Medulla oblongata (tissue), 1 donor: ENCODE results near the gene DESI1.
"Not testable (repeated sequence)": the region's sequence is repeated elsewhere in the genome, so short reads cannot be mapped to it uniquely, and the experiment has no call there.

Experiments used
- DNase-seq: peaks from one replicate; pipeline ENCODE4 v3.0.0-alpha.2; 2015; ENCODE audit errors: extremely low spot score

Gene DESI1

DNA sequence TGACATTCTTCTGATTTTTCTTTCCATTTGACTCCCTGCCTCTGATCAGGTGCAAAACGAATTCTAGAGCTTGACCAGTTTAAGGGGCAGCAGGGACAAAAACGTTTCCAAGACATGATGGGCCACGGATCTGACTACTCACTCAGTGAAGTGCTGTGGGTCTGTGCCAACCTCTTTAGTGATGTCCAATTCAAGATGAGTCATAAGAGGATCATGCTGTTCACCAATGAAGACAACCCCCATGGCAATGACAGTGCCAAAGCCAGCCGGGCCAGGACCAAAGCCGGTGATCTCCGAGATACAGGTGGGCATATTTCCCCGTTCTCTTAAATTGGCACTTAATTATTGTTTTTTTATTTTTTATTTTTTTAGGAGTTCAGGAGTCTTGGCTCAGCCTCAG lies 15.6 kb upstream of the DESI1 start:
- peak; percentile 12 for DNase-seq

DNA sequence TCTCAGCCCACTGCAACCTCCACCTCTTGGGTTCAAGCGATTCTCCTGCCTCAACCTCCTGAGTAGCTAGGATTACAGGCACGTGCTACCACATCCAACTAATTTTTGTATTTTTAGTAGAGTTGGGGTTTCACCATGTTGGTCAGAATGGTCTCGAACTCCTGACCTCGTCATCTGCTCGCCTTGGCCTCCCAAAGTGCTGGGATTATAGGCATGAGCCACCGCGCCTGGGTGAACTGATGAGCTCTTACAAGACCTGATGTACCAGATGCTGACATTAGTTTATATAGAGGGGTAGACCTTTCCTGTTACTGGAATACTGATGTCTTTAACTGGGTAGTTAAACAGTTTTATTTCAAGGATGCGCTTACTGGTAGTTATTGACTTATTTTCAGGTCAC lies 13.8 kb upstream of the DESI1 start:
- DNase-seq = not testable (repeated sequence)

DNA sequence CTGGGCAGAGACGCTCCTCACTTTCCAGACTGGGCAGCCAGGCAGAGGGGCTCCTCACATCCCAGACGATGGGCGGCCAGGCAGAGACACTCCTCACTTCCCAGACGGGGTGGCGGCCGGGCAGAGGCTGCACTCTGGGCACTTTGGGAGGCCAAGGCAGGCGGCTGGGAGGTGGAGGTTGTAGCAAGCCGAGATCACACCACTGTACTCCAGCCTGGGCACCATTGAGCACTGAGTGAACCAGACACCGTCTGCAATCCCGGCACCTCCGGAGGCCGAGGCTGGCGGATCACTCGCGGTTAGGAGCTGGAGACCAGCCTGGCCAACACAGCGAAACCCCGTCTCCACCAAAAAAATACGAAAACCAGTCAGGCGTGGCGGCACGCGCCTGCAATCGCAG lies 10.8 kb upstream of the DESI1 start:
- not testable (repeated sequence) for DNase-seq

DNA sequence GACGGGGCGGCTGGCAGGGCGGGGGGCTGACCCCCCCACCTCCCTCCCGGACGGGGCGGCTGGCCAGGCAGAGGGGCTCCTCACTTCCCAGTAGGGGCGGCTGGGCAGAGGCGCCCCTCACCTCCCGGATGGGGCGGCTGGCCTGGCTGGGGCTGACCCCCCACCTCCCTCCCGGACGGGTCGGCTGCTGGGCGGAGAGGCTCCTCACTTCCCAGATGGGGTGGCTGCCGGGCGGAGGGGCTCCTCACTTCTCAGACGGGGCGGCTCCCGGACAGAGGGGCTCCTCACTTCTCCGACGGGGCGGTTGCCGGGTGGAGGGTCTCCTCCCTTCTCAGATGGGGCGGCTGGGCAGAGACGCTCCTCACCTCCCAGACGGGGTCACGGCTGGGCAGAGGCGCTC lies 10.3 kb upstream of the DESI1 start:
- DNase-seq = not testable (repeated sequence)

DNA sequence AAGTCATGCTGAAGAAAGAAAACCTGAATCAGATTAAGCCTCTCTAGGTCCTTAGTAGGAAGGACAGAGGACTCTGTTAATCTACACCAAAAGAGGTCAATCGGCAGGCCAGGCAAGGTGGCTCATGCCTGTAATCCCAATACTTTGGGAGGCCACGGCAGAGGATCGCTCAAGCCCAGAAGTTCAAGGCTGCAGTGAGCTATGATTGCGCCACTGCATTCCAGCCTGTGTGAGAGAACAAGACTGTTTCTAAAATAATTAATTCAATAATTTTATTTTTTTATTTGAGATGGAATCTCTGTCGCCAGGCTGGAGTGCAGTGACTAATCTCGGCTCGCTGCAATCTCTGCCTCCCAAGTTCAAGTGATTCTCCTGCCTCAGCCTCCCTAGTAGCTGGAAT lies 4.7 kb upstream of the DESI1 start:
- DNase-seq = no peak

DNA sequence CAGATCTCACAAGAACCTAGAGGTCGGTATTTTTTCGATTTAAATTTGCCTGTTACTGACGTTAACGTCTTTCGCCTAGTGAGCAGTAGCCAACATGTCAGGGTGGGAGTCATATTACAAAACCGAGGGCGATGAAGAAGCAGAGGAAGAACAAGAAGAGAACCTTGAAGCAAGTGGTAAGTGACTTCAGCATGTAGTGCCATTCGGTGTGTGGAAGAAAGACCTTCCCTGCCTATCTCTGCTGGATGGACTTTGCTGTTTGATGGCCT lies 1.0 kb upstream of the DESI1 start:
- DNase-seq = peak; percentile 5

DNA sequence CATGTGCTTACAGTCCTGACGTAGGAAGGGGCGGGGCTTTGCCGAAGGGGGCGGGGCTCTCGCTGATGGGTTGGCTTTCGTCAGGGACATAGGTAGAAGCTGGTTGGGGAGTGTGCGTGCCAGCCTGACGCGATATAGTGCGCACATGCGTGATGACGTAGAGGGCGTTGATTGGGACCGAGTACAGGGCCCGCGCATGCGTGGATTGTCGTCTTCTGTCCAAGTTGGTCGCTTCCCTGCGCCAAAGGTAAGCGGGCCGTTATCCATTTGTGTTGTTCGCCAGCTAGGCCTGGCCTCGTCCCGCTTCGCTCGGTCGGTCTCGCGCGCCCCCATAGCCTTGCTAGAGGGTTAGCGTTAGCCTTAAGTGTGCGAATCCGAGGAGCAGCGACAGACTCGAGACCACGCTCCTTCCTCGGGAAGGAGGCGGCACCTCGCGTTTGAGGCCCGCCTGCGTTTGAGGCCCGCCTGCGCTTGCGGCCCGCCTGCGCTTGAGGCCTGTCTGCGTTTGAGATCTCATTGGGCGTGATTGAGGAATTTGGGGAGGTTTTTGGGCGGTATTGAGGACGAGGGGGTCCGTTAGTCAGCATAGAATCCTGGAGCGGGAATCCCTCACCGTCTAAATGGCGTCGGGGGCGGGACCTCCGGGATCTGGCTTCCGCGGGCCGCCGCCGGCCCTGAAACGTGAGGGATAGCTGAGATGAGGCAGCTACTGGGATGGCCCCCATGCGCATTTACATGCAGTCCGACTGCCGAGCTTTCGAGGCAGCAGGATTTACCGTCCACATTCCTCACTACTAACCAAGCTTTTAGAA lies 462 bp upstream of the DESI1 start, which contains the start of gene XRCC6:
TSS of gene XRCC6 (plus strand) at position 197 of the 812 bp plus-strand sequence. CDS start 710 bp downstream, outside the sequence.
- DNase-seq = peak; percentile 100

DNA sequence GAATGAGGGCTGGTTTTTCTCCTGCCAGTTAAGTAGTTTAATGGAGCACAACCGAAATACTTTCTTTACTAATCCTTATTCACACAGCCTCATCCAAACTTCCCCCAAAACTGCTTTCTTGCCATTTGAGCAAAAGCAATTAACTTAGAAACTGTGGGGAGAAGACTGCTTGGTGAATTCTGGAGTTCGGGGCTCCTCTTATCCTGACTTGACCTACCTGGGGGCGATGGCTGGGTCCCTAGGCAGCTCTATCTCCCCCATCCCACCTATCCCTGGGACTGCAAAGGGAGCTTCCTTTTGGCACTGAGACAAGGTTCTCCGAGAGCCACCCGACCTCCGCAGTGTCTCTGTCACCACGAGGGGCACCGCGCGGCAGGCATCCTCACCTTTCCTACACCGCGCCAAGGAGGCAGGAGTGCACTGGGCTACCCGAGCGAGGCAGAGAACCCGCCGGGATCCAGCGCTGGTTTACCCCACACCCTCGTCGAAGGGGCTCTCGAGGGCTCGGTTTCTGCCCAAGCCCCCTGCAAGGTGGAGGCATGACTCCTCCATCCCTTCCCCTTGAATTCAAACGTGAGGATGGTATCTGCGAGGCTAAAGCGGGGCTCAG lies 759 bp downstream of the DESI1 start:
- peak; percentile 26 for DNase-seq

DNA sequence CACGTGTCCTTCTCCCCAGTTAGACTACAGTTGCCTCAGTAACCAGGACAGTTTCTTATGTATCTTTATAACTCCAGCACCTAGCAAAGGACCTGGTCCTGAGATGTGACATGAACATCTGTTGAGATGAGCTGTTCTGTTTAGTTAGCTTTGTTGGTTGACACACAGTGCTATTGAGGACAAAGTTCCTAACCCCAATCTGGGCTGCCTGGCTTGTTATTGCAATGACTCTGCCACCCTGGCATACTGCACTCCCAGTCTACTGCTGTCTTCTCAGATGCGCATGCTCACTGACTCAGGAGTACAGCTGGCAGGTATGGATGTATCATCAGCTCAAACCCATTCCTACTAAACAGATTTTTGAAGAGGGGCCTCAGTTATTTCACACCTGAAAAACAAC lies 7.4 kb downstream of the DESI1 start:
- DNase-seq = no peak

DNA sequence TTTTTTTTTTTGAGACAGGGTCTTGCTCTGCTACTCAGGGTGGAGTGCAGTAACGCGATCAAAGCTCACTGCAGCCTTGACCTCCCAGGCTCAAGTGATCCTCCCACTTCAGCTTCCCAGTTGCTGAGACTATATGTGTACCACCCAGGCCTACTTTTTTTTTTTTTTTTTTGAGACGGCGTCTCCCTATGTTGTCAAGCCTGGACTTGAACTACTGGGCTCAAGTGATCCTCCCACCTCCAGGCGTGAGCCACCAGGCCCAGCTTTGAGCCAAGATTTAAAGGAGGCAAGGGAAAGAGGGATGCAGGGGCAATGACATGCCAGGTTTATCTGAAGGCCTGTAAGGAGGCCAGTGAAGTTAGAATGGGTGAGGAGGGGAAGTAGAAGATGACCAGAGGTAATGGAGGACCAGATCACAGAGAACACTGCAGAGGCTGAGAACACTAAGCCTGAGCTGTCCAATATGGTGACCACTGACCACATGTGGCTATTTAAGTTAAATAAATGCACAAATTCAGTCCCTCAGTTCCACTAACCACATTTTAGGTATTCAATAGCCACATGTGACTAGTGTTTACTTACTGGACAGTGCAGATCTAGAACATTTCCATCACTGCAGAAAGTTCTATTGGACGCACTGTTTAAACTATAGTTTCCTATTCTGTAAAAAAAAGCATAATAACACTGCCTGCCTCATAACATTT lies 8.1 kb downstream of the DESI1 start:
- DNase-seq = no peak

DNA sequence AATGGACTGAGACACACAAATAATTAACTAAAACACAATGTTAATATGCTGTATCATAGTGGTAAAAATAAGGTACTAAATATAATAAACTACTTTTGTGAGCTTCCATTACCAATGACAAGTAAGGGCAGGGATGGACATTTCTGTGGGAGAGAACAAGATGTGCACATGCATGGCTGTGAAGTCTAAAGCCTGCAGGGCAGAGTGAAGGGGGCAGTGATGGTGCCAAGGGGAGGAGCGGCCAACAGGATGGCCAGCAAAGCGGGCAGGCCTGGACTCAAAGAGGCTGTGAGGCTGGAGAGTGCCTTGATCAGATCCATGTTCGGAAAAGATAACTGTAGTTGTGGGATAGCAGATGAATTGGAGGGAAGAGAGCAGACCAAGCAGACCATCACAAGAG lies 12.5 kb downstream of the DESI1 start:
- DNase-seq = no peak

DNA sequence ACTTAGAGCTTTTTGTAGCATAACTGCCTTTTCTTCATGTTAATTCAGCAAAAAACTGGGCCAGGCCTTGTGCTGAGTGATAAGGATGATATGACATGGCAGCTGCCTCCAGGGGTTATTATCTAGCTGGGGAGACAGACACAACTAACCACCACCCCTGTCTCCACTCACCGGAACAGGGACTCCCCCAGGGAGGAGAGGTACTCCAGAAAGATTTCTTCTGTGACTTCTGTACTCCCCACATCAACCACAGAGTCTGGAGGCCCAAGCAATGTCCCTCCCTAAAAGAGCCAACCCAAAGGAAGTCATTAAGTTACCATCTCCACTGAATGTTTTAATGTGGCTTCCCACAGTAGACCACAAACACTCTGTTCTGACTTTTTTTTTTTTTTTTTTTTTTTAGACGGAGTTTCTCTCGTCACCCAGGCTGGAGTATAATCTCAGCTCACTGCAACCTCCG lies 16.9 kb downstream of the DESI1 start:
- no peak for DNase-seq

DNA sequence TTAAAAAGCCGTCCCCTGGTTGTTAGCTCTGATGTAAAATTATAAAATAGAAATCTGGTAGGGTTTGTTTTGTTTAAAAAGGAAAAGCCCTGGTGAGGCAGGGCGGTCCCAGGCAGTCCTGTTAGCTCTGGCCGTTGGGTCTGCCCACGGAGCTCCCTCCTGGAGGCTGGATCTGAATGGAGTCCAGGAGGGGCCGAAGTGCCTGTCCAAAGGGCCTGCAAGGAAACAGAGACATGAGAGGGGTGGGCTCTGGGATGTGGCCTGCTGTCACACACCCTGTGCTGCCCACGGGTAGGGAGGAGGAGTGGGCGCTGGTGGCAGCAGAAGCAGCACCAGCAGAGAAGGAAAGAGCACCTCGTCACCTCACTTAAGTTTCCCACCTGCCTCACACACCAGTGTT lies 19.9 kb downstream of the DESI1 start:
- DNase-seq = no peak

DNA sequence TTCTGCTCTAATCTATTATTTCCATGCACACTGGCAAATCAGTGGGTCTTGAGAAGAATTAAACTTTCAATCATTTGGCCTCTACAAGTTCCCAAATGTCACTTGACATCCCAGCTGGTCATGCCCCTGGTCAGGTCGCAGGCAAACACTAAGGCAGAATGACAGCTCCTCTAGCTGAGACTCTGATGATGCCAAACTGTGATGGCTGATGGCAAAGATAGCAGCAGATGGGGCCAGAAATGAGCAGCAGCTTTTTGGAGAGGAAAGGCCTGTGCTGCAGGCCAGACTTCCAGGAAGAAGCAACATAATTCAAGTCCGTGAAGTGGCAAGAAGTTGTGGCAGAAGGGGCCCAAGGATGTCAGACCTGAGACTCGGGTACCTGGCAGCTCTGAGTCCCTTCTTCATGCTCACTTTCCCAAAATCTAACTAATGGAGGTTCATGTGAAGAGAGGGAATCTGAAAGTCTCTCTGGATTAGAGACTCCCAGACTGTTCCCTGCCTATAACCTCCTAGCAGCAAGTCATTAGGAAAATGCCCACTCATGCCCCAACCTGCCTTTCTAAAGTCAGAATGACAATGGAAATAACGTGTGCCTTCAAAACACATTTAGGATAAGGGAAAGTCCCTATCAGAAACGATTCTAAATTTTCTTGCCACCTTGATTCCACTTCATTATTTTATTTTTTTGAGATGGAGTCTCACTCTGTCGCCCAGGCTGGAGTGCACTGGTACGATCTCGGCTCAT lies 21.8 kb downstream of the DESI1 start:
- no peak for DNase-seq

DNA sequence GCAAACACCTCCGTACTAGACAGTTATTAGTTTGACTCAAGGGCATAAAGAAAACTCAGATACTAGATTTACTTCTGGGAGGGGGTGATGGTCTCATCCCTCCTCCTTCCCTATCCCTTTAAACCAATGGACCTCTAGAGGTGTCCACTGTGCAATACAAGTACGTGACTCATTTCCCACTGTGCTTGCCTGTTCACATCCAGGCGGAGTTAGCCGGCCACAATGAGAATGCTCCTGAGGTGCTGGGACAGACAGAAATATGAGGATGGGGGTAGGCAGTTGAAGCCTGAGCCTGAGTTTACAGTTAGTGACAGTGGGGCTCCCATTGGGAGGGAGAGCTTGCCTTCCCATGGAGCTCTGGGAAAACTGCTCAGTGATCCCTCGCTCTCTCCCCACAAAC lies 22.8 kb downstream of the DESI1 start:
- no peak for DNase-seq

DNA sequence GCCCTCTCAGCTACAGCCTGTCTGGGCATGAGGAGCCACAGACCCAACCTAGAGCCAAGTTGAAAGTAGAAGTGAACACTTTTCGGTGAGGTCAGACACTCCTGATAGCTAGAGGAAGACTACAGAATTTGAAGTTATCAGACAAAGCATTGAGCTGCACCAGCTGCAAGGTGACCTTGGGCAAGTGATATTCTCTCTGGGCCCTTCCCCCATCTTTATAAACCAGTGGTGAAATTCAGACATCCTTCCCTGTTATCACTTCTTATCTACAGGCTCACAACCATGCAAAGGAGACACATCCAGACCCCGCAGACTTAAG lies 23.2 kb downstream of the DESI1 start:
- DNase-seq = no peak

DNA sequence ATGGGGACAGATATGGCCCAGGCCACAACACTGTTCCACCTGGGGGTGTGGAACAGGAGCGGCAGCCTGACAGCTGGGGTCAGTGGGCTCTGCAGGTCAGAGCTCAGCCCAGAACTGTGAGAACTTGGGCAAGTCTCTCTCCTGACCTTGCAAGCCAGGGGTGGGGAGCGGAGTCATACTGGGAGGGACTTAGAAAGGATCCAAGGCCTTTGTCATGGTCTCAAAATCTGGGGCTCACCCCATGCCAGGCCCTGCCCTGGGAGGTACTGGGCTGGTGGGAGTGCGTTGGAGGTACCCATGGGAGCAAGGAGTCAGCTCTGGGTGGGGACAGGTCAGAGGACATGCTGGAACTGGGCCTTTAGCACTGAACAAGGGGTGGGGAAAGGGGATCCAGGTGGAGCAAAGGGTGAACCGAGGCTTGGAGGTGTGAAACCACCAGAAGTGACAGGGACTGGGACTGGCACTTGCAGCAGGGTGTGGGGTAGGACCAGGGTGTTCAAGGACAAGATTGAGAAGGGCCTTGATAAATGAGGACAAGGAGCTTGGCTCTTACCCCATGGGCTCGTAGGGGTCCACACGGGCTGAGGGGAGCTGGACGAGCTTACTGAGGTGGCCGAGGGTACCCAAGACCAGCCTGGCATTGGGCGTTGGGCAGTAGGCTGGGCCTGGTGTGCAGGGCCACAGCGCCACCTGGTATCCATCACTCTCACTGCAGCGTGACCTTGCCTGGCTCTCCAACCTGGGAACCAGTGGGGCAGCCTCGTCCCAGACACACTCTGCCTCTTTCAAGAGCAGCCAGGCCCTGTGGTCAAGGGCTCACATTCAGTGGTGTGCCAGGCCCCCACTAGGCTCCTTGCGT lies 23.8 kb downstream of the DESI1 start:
- peak; percentile 63 for DNase-seq

DNA sequence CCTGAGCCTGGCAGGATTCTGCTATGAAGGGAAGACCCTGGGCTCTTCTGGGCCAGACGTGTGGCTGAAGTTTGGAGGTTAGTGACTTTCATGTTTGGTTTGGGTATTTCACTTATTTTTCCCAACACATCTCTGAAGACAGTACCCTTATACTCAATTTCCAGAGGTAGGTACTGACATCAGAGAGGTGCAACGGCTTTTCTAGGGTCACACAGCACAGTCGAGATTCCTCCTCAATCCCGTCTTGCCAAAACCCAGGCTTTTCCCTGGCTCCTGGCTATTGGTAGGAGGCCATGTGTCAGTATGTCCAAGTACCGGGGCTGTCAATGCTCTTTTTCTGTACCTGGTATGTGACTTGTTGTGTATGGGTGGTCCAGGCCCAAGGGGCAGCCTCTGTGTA lies 25.1 kb downstream of the DESI1 start:
- DNase-seq = no peak

DNA sequence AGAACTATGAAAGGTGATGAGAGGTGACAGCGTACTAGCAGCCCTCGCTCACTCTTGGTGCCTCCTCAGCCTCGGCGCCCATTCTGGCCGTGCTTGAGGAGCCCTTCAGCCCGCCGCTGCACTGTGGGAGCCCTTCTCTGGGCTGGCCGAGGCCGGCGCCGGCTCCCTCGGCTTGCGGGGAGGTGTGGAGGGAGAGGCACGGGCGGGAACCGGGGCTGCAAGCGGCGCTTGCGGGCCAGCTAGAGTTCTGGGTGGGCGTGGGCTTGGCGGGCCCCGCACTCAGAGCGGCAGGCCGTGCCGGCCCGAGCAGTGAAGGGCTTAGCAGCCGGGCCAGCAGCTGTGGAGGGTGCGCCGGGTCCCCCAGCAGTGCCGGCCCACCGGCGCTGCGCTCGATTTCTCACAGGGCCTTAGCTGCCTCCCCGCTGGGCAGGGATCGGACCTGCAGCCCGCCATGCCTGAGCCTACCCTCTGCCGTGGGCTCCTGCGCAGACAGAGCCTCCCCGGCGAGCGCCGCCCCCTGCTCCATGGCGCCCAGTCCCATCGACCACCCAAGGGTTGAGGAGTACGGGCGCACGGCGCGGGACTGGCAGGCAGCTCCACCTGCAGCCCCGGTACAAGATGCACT lies 27.4 kb downstream of the DESI1 start:
- not testable (repeated sequence) for DNase-seq

DNA sequence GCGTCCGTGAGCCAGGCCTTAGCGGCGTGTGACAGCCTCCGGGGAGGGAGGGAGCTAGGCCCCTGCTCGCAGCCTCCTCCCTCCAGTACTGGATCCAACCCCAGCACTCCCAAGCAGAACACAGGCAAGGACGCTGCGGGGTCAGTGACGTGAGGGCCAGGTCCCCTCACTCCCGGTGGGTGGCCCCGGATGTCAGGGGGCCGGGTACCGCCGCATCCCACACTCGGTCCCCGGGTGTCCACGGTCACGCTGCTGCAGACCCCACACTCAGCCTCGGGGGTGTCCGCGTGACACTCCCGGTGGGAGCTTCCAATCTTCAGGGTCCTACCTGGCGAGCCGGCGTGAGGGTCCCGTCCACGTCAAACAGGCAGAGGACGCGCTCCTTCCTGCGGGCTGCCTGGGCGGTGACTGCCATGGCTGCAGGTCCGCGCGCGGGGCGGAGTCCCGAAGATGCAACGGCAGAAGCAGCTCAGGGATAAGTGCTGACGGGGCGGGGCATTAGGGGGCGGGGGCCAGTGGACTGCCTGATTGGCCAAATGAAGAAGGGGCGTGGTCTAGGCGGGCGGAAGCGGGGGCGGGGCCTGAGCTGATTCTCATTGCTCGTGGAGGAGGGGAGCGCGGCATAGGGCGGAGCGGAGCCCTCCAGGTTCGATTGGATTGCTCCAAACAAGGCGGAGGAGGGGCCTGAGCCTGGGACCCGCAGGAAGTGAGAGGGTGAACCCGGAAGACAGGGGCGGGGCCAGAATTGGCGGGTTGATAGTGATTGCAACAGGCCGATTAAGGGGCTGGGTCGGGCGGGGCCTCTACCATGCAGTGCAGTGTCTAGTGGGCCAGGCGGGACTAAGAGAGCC lies 31.2 kb downstream of the DESI1 start, which contains the start of gene PMM1:
TSS of gene PMM1 (minus strand) at position 450 of the 851 bp plus-strand sequence. CDS start at position 415, 35 bp downstream.
- DNase-seq = peak; percentile 99
